Activated naive CD4-positive, alpha-beta T cell (primary cell): ENCODE measurements around the gene ADARB2.
"Not testable (repeated sequence)": the region's sequence is repeated elsewhere in the genome, so short reads cannot be mapped to it uniquely, and the experiment has no call there.

Experiments
- DNase-seq, 4 experiments: peaks; one replicate each; lab custom pipeline; 2025; lab: John Stamatoyannopoulos, UW

The ADARB2 gene

GRCh38 chr10:1368842-1369171 is 368.5 kb downstream of the ADARB2 start:
- no peak for DNase-seq

GRCh38 chr10:1367938-1368841 is 369.1 kb downstream of the ADARB2 start:
- no peak for DNase-seq

- DNase-seq = no peak
Observed at GRCh38 chr10:1366811-1367425, 370.4 kb downstream of the ADARB2 start.

- DNase-seq = no peak
Observed at GRCh38 chr10:1366322-1366691, 371.0 kb downstream of the ADARB2 start.

- no peak for DNase-seq
Observed at GRCh38 chr10:1365540-1366321, 371.6 kb downstream of the ADARB2 start.

- no peak for DNase-seq
Observed at GRCh38 chr10:1364151-1364910, 373.0 kb downstream of the ADARB2 start.

GRCh38 chr10:1363446-1364121 is 373.7 kb downstream of the ADARB2 start:
- DNase-seq = no peak

GRCh38 chr10:1362589-1363445 is 374.5 kb downstream of the ADARB2 start:
- no peak for DNase-seq

- no peak for DNase-seq
Observed at GRCh38 chr10:1361411-1362105, 375.8 kb downstream of the ADARB2 start.

- no peak for DNase-seq
Observed at GRCh38 chr10:1360558-1361164, 376.7 kb downstream of the ADARB2 start.

- no peak for DNase-seq
Observed at GRCh38 chr10:1360011-1360557, 377.2 kb downstream of the ADARB2 start.

- no peak for DNase-seq
Observed at GRCh38 chr10:1359626-1359955, 377.7 kb downstream of the ADARB2 start.

- no peak for DNase-seq
Observed at GRCh38 chr10:1358860-1359625, 378.3 kb downstream of the ADARB2 start.

GRCh38 chr10:1358147-1358546 is 379.2 kb downstream of the ADARB2 start:
- DNase-seq = no peak

GRCh38 chr10:1356349-1356748 is 381.0 kb downstream of the ADARB2 start:
- no peak for DNase-seq

- DNase-seq = no peak
Observed at GRCh38 chr10:1354809-1355710, 382.3 kb downstream of the ADARB2 start.

- not testable (repeated sequence) for DNase-seq
Observed at GRCh38 chr10:1352296-1352695, 385.0 kb downstream of the ADARB2 start.

GRCh38 chr10:1348773-1349050 is 388.6 kb downstream of the ADARB2 start:
- DNase-seq = no peak
